Measurements from ENCODE around the gene TBX18.

The TBX18 gene

DNA sequence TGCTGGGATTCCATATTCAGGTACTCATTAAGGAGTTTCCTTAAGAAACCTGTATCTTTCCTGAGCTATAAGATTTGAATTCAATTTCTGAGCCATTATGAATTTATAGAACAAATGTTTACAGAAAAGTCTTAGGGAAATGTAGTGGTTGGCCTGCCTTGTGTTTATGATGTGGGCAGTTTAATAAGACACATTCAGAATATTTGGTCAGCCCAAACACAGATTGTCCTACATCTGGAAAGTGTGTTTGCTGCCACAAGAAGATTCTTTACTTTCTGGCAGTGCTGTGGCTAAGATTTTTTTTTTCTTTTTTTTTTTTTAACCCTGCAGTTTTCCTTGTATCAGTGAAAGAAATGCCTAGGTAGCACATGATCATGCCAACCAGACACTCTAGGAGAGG is 15.2 kb downstream of the TBX18 start:
- TF ChIP-seq ZNF274 (IDR thresholded peaks at IDR 0.05; ENCODE audit: low read depth, low read length), result no peak
- no peak overlapping the region for H3K4me3 ChIP-seq (ENCODE audit: low read length)

DNA sequence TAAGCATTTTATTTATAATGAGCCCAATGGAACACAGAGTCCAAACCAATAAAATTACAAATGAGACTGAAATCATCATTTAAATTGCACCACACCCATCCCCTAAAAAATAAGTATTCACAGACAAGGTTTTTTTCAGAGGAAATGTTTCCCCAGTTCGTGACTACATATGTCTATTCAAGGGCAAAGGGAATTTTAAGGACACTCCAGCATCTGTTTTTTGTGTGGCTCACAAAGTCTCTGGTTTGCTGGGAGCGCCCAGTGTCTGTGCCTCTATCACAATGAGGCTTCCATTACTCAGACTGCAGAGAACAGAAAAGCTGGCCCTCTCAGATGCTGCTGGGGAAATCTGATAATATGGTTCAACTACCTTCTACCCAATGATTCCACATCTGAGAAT is 16.0 kb downstream of the TBX18 start:
- no peak for TF ChIP-seq ZNF274 (IDR thresholded peaks at IDR 0.05; ENCODE audit: low read depth, low read length)
- H3K4me3 ChIP-seq (ENCODE audit: low read length), result no peak overlapping the region

DNA sequence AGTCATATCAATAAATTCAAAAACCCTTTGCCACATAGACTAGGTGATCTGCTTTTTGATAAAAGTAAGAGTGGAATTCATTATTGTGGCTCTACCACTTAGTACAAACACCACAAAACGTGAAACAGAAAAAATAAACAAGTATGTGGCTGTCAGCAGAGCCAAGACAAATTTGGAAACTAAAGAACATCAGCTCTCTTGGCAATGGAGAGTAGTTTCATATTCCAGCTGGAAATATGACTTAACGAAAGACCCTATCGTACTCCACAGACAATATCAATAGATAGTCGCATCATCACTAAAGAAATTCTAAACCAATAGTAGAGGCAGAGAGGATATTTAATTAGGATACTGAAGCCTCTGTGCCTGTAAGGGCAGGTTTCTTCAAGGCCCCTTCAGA is 20.8 kb downstream of the TBX18 start:
- no peak overlapping the region for H3K4me3 ChIP-seq (ENCODE audit: low read length)
- TF ChIP-seq ZNF274 (IDR thresholded peaks at IDR 0.05; ENCODE audit: low read depth, low read length), result no peak

DNA sequence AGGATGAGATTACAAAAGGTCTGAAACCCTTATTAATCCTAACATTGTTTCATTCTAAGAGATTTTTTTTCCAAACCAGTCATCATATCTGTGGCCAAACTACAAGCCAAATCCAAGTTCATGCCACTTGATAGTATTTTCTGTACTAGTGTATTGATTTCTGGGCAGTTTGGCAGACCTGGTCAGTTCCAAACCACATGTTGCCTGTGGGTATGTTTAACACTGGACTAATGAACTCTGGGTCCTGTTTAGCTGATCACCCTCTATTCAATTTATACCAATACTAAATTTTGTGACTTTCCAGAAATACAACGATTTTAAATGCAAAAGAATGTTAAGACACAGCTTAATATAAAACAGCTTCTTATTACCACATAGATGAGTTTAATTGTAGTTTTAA is 24.0 kb downstream of the TBX18 start:
- no peak overlapping the region for H3K4me3 ChIP-seq (ENCODE audit: low read length)
- TF ChIP-seq ZNF274 (IDR thresholded peaks at IDR 0.05; ENCODE audit: low read depth, low read length), result no peak

DNA sequence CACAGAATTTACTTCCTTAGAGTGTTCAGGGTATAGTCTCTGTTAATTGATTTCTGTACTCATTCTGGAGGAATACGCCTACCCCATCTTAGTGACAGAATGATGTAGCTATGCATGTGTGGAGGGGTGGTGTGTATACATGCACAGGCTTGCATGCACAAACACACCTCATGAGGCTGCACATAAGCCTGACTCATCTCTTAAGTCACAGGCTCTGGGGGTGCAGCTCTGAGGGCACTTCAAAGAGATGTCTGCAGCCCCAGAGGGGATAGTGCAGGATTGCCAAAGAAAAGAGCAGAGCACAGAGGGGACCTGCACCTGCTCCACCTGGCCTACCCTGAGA is 24.6 kb downstream of the TBX18 start:
- TF ChIP-seq ZNF274 (IDR thresholded peaks at IDR 0.05; ENCODE audit: low read depth, low read length), result no peak

DNA sequence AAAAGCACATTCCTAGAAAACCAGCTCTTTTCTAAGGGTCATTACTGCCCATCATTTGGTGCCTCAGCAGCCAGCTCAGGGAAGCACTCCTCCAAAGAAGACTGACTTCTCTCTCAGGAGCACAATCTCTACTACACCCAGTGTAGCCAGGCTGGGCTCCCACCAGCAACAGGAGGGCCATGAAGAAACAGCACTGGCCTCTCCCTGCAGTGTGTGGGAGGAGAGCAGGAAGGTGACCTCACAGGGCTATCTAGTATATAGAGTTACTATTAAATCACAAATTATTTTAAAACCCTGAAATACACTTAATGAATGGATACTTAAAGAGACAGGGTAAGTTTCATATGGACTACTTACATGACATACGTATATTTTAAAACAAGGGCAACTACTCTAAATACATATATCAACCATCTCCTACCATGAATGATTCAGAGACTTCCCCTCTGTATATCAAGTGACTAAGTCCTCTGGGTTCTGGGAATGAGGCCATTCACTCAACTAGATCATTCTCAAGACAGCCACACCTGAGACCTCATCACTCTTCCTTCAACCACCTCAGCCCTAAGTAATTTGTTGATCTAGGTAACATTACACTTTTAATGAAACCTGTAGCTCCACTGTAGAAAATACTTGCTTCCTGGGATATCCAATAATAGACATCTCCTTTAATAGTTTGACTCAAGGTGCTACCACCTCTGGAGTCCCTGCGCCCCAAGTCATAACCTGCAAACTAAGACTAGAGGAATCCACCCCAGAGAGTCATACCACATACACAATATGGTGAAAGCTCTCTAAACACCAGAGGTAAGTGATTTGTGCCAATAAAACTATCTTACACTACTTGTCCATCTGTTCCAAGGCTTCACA is 25.2 kb downstream of the TBX18 start:
- no peak for TF ChIP-seq ZNF274 (IDR thresholded peaks at IDR 0.05; ENCODE audit: low read depth, low read length)
- H3K4me3 ChIP-seq (ENCODE audit: low read length), result no peak overlapping the region

More for the DNA sequence above, 24.6 kb downstream of the TBX18 start:
- H3K4me3 ChIP-seq (ENCODE audit: low read length), result no peak overlapping the region

DNA sequence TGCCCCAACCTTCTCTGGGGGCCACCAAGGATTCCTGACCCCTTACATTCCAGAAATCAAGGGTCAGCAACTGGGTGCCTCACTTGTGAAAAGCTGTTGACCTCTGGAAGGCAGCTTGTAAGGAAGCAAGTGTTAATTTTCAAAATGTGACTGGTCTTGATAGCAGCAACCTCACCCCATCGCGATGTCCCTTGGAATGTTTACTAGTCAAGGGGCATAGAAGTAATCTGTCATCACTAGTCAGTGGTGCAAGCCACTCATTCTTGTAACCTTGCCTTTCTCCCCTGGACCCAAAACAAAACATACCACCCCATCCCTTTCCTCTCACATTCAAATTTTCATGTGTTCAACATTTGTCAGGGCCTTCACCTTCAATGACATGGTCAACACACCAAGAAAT is 30.5 kb downstream of the TBX18 start:
- no peak for TF ChIP-seq ZNF274 (IDR thresholded peaks at IDR 0.05; ENCODE audit: low read depth, low read length)
- no peak overlapping the region for H3K4me3 ChIP-seq (ENCODE audit: low read length)

DNA sequence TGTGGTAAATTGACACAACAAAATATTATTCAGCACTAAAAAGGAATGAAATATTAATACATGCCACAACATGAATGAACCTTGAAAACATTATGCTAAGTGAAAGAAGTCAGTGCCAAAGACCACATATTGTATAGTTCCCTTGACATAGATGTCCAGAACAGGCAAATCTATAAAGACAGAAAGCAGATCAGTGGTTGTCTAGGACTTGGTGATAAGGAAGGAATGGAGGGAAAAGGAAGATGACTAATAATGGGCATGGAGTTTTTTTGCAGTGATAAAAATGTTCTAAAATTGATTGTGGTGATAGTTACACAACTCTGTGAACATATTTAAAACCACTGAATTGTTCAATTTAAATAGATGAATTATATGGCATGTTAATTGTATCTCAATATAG is 32.5 kb downstream of the TBX18 start:
- H3K4me3 ChIP-seq (ENCODE audit: low read length), result no peak overlapping the region
- TF ChIP-seq ZNF274 (IDR thresholded peaks at IDR 0.05; ENCODE audit: low read depth, low read length), result no peak

DNA sequence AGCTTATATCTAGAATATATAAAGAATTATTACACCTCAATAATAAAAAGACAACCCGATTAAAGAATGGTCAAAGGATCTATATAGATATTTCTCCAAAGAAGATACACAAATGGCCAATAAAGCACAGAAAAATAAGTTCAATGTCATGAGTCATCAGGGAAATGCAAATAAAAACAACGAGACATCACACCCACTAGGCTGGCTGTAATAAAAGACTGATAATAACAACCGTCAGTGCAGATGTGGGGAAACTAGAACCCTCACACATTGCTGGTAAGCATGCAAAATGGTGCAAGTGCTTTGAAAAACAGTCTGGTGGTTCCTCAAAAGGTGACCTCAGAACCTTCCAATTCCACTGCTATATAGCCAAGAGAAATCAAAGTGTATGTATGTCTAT is 33.0 kb downstream of the TBX18 start:
- TF ChIP-seq ZNF274 (IDR thresholded peaks at IDR 0.05; ENCODE audit: low read depth, low read length), result no peak
- no peak overlapping the region for H3K4me3 ChIP-seq (ENCODE audit: low read length)

DNA sequence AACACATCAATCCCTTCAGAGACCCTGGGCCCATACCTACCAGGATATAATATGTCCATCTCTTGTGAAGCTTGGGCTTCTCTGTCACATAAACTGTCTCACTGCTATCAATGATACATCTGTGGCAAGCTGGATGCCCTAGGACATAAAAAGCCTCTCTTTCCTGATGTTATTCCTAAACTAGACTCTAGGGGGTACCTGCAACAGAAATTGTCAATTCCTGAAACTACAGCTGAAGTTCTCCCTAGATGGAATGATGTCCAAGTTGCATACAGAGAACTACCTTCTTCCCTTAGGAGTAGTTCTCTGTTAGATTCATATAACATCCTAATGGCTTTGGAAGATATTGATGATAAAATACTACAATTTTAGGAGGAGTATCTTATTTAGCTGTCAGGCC is 35.8 kb downstream of the TBX18 start:
- no peak overlapping the region for H3K4me3 ChIP-seq (ENCODE audit: low read length)
- TF ChIP-seq ZNF274 (IDR thresholded peaks at IDR 0.05; ENCODE audit: low read depth, low read length), result no peak

DNA sequence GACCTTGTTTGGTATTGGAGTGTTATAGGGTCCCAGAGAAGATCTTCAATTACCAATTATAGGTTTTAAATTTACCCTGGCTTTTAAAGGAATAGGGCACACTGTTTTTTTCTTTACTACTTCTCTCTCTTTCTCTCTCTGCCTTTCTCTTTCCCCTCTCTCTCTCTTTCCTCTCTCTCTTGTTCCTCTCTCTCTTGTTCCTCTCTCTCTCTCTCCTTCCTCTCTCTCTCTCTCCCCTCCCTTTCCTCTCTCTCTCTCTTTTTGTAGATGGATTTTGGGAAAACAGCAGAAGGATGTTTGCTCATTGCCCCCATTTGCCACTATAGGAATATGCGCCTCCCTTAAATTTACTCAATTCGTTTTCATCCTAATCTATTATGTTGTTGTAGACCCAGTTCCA is 45.2 kb downstream of the TBX18 start:
- no peak for TF ChIP-seq ZNF274 (IDR thresholded peaks at IDR 0.05; ENCODE audit: low read depth, low read length)
- H3K4me3 ChIP-seq (ENCODE audit: low read length), result no peak overlapping the region

DNA sequence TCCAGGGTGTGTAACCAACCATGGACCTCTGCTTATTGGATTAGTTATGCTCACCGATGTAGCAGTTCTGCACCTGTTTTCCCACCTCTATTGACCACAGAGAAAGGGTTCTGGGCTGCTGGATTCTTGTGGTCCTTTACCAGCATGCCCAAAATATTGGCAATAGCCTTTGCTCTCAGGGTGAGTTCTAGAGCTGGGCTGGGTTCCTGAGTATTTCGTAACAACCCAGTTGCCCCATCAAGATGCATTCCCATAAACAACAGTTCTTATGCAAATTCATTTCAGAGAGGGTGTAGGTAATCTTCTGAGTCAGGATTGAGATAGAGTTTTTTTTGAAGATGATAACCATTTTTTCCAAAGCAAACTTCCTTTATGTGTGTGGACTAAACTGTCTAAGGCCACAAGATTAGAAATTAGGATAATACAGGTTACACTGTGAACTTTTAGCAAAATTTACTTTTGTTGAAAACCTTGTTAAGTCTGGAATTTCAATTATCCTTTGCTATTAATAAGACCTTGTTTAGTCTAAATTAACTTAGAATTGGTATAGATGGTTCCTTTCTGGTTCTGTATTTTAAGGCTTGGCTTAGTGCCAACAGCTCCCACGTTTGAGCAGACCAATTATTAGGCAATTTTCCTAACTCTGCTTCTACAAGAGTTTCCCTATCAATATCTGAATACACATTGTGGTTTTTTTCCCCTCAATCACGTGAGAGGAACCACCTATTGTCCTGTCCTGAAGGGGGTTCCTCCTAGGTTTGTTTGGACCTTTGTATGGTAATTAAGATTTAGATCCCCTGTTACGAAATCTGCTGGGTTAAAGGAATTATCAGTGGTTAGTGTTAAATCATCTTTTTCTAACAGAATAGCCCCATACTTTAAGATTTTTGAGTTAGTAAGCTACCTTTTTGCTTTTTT is 46.1 kb downstream of the TBX18 start:
- no peak overlapping the region for H3K4me3 ChIP-seq (ENCODE audit: low read length)
- no peak for TF ChIP-seq ZNF274 (IDR thresholded peaks at IDR 0.05; ENCODE audit: low read depth, low read length)

DNA sequence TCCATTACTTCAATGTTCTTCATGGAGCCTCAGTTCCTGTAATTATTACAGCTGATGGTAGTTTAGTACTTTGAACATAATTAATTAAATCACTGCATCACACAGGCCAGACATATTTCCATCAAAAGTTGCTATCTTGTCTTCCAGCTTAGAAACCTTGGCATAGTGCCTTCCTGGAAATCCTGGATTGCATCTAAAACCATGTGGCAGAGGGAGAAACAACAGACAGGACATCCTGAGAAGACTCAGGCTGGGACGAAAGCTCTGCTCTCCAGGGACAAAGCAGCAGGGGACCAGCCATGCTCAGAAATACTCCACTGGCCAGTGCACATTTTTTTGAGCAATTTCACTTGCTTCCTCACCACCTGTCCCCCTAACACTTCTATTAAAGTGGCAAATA is 55.3 kb downstream of the TBX18 start:
- no peak for TF ChIP-seq ZNF274 (IDR thresholded peaks at IDR 0.05; ENCODE audit: low read depth, low read length)
- no peak overlapping the region for H3K4me3 ChIP-seq (ENCODE audit: low read length)

DNA sequence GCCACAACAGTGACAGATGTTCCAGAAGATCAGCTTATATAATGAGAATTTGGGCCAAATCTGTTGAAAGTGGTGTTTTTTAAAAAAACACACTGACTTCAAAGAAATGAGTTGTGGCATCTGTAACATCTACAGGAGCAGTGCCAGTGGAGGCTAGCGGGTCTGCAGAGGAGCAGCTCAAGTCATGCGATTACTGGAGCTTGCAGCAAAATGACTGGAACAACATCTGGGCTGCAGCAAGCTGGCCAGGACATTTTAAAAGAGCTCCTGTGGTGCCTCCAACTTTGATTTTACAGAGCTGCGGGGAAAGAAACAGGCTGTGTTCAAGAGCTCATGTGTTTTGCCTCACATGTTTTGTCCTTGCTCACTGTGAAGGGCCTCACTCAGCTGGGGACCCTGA is 57.2 kb downstream of the TBX18 start:
- no peak overlapping the region for H3K4me3 ChIP-seq (ENCODE audit: low read length)
- no peak for TF ChIP-seq ZNF274 (IDR thresholded peaks at IDR 0.05; ENCODE audit: low read depth, low read length)

DNA sequence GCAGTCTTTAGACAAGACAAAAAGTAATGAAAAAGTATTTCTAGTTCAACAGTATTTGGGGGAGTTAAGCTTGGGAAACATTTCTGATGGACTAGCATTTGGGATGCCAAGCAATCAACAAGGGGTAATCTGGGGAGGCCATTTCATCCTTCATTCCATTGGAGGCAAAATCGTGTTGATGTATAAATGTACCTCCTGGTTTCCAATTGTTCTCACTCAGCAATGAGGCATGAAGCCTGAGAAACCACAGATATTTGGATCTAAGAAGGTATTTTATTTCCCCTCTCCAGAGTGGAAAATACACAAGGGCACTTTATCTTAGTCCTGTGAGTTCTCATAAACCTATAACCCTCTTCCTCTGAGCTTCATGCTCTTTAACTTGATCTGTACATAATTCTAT is 68.2 kb downstream of the TBX18 start:
- no peak overlapping the region for H3K4me3 ChIP-seq (ENCODE audit: low read length)
- TF ChIP-seq ZNF274 (IDR thresholded peaks at IDR 0.05; ENCODE audit: low read depth, low read length), result no peak

All from GM08714 (cell line).